Anterior cingulate cortex (tissue), 58 donors: ENCODE results near the gene DALRD3.
A peak's percentile ranks its signal among the peaks of the same experiment; 100 is the strongest.

Source experiments
- DNase-seq, 58 donors: peaks; one replicate each; lab custom pipeline; 2025; lab: John Stamatoyannopoulos, UW

Gene DALRD3

GRCh38 chr3:49007068-49007770, 11.2 kb downstream of the DALRD3 start, which contains the start of gene WDR6:
Gene WDR6, plus strand, starts transcription at chr3:49007391. Its CDS starts 41 bp downstream, at chr3:49007432.
- peak; percentile 47 to 98 (median 94) for DNase-seq

GRCh38 chr3:49006408-49007067, 11.8 kb downstream of the DALRD3 start:
- DNase-seq, result peak in 37 of 58 donors; percentile 41 to 73 (median 57)

GRCh38 chr3:49005998-49006397, 12.4 kb downstream of the DALRD3 start:
- DNase-seq, result peak in 1 of 58 donors; percentile 41

GRCh38 chr3:49005303-49005680, 13.1 kb downstream of the DALRD3 start:
- no peak for DNase-seq

GRCh38 chr3:49004352-49005302, 13.8 kb downstream of the DALRD3 start:
- DNase-seq, result peak in 2 of 58 donors; percentile 10 to 64

- no peak for DNase-seq
Observed at GRCh38 chr3:49001155-49001554, 17.2 kb downstream of the DALRD3 start.

GRCh38 chr3:48999085-48999858, 19.1 kb downstream of the DALRD3 start:
- no peak for DNase-seq

GRCh38 chr3:48997714-48998637, 20.4 kb downstream of the DALRD3 start:
- DNase-seq, result peak in 35 of 58 donors; percentile 11 to 75 (median 43)

GRCh38 chr3:48997102-48997635, 21.2 kb downstream of the DALRD3 start:
- DNase-seq, result no peak

- no peak for DNase-seq
Observed at GRCh38 chr3:48996640-48997039, 21.7 kb downstream of the DALRD3 start.

GRCh38 chr3:48993834-48994233, 24.5 kb downstream of the DALRD3 start:
- DNase-seq, result no peak

- DNase-seq, result no peak
Observed at GRCh38 chr3:48991851-48992545, 26.4 kb downstream of the DALRD3 start.

GRCh38 chr3:48990636-48991469, 27.5 kb downstream of the DALRD3 start:
- DNase-seq, result peak in 18 of 58 donors; percentile 13 to 55 (median 38)

GRCh38 chr3:48989796-48990635, 28.4 kb downstream of the DALRD3 start, which contains the start of gene P4HTM:
Gene P4HTM, plus strand, starts transcription at chr3:48990241. Its CDS starts 16 bp downstream, at chr3:48990257.
- DNase-seq, result peak; percentile 74 to 93 (median 87)

- DNase-seq, result peak in 1 of 58 donors; percentile 41
Observed at GRCh38 chr3:48989126-48989795, 29.1 kb downstream of the DALRD3 start.
